AML-193 (cell line): Measurements from ENCODE around the gene NEIL3.
"Not testable (repeated sequence)": the region's sequence is repeated elsewhere in the genome, so short reads cannot be mapped to it uniquely, and the experiment has no call there.

Experiments used
- DNase-seq, 2 experiments: peaks; one replicate each; lab custom pipeline; 2025; lab: John Stamatoyannopoulos, UW

Gene NEIL3

DNA sequence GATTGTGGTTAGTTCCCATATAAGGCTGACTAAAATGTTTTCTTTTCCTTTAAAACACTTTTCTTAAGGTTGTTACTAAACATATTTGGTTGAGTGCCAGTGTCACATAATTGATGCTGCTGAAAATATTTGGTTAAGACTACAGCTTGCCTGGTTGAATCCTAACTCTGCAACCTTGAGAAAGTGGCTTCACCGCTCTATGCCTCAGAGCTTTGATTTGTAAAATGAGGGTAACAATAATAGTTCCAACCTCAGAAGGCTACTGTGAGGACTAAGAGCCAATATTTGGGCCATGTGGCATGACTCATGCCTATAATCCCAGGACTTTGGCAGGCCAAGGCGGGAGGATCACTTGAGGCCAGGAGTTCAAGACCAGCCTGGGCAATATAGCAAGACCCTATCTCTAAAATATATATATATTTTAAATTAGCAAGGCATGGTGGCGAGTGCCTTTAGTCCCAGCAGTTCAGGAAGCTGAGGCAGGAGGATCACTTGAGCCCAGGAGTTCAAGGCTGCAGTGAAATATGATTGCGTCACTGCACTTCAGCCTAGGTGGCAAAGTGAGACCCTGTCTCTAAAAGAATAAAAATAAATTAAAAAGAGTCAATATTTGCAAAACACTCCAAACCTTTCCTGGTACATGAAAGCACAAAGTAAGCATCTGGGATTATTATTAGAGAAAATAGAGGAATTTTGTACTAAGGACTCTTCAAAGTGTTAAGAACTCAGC lies 7.1 kb upstream of the NEIL3 start:
- DNase-seq = no peak

DNA sequence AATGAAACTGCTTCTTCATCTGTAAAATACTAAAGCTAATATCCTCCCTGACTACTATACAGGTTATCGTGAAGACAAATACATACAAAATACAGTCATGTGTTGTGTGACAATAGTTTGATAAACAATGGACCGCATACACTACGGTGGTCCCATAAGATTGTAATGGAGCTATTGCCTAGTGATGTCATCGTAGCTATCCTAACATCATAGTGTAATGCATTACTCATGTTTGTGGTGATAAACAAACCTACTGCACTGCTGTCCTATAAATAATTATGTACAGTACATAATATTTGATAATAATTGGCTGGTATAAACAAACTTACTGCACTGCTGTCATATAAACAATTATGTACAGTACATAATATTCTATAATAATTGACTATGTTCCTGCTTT lies 5.6 kb upstream of the NEIL3 start:
- DNase-seq = no peak

DNA sequence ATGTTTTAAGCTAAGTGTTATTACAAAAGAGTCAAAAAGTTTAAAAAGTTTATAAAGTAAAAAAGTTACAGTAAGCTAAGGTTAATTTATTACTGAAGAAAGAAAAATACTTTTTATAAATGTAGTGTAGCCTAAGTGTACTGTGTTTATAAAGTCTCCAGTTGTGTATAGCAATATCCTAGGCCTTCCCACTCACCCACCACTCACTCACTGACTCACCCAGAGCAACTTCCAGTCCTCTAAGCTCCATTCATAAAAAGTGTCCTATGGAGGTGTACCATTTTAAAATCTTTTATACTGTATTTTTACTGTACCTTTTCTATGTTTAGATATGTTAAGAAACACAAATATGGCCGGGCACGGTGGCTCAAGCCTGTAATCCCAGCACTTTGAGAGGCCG lies 4.8 kb upstream of the NEIL3 start:
- not testable (repeated sequence) for DNase-seq

DNA sequence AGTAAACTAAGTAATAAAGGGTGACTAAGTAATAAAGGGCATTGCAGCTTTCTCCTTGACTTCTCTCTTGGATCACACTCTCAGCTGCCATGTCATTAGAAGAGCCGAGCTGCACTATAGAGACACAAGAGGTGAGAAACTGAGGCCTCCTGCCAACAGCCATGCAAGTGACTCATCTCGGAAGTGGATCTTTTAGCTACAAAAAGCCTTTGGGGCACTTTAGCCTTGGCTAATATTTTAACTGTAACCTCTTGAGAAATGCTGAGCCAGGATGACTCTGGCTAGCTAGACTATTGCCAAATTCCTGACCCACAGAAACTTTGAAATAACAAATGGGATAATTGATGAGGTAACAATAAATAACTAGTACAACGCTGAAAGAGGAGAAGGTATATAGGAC lies 1.5 kb upstream of the NEIL3 start:
- DNase-seq = peak; percentile 94 to 96

DNA sequence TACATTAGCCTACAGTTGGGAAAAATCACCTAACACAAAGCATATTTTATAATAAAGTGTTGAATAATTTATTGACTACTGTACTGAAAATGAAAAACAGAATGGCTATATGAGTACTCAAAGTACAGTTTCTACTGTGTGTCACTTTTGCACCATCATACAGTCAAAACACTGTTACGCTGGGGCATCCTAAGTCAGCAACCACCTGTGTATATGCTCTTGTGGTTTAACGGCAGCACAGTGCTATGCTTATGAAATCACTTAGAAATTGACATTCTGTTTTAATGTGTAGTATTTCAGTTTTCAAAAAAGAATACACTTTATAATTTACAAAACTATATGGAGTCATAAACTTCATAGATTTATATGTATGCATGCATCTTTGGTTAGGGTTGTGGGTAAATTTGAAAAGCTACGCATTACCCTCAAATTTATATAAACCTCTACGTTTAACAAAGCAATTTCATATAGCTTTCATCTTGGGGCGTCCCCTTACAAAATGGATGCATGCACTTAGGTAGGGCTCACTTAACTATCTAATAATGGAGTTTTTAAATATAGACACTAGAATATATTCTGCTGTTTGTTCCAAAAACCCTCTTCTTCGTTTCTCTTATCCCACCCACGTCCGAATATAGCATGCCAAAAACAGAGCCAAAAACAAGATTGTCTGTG lies 690 bp upstream of the NEIL3 start:
- peak; percentile 65 to 74 for DNase-seq

DNA sequence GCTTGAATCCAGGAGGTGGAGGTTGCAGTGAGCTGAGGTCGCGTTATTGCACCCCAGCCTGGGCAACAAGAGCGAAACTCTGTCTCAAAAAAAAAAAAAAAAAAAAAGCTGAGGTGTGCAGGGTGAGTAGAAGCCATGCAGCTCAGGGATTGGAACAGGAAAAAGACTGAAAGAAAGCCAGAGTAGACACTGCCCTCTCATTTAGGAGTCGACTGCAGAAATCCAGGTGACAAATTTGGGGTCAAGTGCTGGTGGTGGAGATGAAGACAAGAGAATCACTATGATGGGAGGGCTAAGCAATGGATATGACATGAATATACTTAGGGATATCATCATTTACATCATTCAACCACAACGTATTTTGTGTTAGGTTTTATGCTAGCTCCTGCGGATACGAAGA lies 1.9 kb downstream of the NEIL3 start:
- no peak for DNase-seq

DNA sequence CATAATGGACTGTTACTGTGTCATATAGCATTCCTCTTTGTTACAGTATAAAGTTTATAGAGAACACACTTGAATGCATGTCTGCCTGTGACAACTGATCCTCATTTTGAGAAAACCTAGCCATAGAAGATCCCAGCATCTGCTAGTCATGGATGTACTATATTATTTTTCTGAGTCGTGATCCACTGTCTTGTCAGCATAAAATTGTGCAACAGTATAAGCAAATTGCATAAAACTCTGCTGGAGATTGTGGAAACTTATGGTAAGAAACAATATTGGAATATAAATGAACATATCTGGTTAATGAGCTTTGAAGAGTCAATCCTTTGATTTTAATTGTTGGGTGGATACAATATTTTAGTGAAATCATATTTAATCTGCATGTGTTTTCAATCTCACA lies 3.6 kb downstream of the NEIL3 start:
- DNase-seq = peak; percentile 19

DNA sequence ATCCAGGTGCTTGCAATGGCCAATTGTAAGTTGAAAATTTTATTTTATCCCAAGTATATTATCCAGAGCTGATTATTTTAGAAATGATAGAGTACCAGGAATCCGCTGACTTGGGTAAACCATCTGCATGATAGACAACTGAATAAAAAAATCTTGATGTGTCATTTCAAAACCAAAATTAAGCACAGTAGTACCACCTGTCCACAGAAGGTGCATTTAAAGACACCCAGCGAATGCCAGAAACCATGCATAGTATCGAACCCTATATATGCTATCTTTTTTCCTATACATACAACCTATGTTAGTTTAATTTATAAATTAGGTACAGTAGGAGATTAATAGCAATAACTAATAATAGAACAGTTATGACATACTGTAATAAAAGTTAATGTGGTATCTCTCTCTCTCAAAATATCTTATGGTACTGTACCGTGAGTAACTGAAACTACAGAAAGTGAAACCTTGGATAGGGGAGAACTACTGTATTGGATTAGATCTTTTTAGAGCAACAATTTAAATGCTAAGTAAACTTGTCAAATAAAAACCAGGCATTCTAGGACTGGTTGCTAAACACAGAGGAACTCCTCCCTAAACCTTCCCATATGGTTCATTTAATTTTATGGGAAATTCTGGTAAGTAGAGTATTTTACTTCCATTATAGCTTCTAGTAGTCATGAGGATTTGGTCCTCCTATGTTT lies 6.2 kb downstream of the NEIL3 start:
- DNase-seq = no peak

DNA sequence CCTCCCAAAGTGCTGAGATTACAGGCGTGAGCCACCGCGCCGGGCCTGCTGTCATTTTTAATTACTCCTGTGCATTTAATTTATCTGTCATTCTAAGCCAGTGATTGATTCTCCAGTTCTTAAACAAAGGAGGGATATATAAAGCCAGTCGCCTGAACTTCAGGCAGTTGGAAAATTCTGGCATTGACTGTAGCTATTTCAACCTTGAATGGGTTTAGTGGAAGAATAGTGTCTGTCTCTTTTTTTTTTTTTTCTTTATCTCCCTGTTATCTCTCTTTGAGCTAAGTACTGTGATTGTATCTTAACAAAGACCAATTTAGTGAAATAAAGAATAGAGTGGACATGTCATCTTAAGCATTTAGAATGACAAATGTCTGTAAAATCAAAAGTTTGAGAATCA lies 11.0 kb downstream of the NEIL3 start:
- no peak for DNase-seq

DNA sequence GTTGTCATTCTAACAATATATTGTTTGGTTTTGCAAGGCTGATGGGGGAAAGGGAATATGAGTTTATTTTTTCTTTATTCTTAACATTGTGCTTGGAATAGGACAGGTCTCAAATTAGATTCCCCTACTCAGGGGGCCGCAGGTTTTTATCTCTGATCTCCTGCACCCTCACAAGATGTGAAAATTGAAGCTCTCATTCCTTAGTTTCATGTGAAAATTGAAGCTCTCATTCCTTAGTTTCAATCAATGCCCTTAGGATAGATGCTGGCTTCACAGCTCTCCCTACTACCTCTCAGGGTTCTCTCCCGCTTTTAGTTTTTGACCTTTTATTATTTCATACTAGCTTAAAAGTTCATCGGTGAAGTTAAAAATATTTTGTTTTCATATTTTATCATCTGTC lies 12.0 kb downstream of the NEIL3 start:
- no peak for DNase-seq

DNA sequence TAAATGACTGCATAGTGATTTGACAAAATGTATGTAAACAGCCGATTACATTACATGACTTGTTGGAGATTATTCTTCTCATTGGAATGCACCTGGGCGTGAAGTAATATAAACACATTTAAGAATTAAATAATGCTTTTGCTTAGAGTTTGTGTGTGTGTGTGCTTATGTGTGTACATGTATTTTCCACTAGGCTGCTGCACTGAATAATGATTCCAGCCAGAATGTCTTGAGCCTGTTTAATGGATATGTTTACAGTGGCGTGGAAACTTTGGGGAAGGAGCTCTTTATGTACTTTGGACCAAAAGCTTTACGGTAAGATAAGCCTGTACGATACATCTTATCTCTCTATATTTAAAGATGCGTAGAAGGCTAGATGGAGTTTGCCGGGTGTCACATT lies 12.6 kb downstream of the NEIL3 start:
- no peak for DNase-seq

DNA sequence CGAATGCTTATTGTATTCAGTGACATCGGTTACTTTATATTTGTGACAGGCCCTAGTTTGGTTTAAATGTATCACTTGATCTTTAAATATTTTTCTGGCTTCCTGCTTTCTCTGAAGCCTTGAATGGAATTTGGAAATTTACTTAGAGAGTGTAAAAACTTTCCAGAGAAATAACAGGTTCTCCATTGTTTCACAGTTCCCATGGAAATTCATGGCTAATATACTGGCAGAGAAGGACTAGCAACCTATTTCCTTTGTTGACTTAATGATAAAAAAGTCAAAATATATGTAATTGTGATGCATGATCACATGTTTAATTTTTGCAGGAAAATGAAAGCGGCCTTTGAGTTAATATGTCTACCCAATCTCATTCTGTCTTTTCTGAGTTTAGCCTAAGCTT lies 13.2 kb downstream of the NEIL3 start:
- no peak for DNase-seq

DNA sequence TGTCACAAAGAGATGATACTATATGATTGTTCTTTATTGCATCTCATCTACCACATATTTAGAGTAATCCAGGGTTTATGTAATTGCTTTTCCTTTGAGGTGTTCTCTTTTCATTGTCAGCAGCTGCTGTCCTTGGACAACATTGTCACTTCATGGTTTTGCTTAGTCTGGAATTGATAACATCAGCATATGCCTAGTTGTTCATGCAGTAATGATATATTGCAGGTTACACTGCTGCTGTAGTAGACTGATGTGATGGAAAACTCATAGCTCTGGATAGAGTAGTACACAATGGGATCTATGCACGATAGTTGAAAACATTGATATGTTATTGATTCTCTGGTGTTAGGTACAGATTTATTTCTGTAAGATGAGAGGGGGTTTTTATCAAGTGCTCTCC lies 13.7 kb downstream of the NEIL3 start:
- DNase-seq = no peak

DNA sequence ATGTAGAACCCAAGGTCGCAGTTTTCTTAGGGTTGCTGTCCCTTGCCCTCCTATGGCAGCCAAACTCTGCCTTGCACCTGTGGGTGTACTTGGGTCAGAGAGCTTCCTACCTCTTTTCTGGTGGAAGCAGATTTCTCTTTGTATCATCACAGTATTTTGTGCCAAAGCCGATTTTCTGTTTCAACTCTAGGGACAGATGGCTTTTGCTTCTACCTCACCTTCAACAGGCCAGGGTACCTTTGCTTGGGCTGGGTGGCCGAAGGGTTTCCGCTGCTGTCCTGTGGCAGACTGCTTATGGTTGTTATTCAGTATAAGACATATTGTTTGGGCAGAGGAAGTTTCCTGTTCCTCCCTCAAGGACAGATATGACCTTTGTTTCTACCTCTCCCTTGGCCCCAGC lies 22.4 kb downstream of the NEIL3 start:
- no peak for DNase-seq

DNA sequence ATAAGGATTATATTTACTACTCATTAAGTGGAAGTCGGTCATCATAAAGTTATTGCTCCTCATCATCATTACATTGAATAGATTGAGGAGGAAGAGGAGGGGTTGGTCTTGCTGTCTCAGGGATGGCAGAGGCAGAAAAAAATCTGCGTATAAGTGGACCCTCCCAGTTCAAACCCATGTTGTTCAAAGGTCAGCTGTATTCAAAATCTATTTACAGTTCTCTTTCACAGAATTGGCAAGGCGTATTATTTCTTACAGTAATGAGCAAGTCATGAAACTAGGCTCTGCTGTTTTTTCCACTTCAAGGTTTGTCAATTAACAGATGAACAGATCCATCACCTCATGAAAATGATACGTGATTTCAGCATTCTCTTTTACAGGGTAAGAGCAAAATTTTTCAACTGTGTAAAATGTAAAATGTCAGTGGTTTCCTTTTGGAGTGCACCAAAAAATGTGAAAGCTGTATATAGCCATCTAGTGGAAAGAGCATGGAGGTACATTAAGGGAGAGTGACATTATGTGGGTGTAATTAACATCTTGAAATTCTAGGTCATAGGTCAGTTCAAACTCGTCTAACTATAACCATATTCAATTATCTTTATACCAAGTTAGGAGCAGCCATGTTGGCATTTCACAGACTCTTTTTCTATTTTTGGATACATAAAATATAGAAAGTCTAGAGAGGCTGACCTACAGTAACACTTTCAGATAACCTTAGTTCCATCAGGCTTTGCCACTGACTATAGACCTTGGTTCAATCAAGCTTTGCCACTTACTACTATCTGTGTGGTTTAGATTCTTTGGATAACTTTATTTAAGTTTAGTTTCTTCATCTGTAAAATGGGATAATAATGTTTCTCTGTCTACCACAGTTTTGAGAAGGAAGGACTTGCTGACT lies 30.1 kb downstream of the NEIL3 start:
- peak; percentile 53 to 61 for DNase-seq

DNA sequence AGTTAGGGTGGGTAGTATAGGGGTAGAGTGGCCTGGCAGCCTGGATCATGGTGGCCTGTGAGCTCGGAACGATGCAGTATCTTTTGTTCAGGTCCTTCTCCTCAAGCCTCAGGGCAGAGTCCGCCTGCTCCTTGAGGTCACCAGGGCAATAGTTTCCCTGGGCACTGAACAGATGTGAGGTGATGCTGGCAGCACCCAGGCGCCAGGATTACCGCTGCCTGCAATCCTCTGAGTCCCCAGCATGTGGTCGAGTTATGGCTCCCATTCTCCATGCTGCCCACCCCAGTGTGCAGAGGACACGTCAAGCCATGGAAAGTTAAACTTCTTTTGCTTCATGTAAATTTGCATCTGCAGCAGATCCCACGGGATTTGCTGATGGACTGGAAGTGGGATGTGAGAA lies 38.7 kb downstream of the NEIL3 start:
- no peak for DNase-seq

DNA sequence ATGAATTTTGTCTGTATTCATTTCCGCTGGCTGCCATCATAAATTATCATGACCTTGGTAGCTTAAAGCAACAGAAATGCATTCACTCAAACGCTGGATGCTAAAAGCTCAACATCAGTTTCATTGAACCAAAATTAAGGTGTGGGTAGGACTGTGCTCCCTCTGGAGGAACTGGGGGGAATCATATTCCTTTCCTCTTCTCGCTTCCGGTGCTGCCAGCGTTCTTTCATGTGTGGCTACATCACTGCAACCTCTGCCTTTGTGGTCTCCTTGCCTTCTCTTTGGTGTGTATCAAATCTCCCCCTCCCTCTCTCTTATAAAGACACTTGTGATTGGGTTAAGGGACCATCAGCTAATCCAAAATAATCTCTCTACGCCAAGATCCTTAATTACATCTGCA lies 39.5 kb downstream of the NEIL3 start:
- DNase-seq = no peak

DNA sequence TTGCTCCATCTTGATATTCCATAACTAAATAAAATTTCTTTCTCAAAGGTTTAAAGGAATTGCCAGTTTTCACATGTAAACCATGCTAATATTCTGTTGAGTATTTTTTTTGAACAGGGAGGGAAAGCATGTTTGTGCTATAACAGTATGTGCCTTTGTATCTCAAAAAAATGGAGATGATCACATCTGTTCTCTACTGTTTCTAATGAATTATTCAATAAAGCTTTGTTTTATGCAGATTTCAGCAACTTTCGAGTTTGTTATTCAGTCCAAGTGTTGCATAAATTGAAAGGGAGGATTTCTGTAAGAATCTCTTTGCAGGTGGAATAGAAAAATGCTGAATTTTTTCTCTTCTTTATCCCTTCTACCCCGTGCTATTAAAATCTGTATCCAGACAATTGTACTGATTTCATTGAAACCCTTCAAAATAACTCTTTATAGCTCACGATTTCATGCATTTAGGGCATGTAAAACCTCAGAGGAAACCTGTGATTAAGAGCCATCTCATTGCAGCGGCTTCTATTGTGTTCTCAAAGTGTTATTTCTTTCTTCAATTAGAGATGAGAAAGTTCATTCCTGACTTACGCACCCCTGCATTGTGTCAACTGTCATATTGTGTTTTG lies 42.1 kb downstream of the NEIL3 start:
- DNase-seq = no peak

DNA sequence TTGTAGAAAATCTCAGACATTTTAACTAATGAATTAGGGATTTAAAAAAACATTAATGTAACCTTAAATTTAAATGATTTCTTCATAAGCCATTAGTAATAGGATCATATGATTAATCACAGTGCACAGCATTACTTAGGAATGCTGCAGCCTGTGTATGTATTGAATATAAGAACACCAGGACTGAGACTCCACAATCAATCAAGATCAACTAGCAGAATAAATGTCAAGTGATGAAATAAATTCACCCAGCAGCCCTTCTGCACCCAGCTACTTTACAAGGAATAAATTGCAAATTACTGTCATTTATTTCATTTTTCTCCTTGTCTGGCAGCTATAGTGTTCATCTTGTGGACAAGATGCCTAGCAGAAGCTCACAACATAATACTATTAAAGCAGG lies 46.5 kb downstream of the NEIL3 start:
- no peak for DNase-seq

DNA sequence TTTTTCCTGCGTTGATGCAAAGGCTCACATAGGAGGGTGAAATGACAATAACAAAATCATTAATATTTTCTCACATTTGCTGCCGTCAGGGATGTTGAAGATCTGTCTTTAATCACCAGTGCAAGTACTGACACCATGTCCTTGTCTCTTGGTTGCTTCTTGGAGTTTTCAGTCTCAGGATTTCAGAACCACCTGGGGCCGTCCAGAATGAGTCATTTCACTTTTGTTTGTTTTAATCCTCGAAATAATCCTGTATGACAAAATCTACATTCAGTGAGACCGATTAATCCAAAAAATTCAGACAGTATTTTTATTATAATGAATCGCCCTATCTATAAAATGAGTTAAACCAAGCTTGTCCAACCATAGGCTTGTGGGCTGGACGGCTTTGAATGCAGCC lies 47.2 kb downstream of the NEIL3 start:
- no peak for DNase-seq

DNA sequence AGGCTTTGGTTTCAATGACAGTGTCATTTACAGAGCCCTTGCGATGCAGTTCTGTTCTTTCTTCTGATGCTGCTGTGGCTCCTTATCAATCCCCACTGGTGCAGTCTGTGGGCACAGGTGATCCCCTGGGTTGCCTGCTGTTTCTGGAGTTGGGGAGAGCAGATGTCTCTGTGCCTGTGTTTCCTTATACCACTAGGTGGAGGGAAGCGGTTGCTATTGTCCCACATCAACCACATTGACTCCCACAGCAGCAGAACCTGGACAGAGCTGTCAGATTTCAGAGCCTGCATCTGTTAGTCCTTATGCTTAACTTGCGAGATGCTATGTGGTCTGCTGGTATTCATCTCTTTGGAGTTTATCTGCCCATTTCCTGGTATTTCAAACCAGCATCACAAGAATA lies 57.7 kb downstream of the NEIL3 start:
- DNase-seq = peak; percentile 31 to 34

DNA sequence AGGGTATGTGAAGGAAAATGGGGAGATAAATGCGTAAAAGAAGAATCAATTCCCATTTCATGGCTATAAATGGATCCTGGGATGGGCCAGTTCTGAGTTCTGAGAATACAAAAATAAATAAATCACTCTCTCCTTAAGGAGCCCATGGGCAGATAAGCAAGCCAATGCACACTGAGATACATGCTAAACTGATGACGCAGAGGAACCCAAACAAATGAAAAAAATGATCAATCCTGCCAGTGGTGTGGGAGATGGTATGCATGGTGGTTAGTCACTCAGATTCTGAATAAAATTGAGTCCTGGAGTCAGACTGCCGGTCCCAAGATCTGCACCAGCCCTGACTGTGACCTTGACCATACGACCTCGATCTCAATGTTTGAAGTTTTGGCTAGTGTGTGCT lies 59.7 kb downstream of the NEIL3 start:
- no peak for DNase-seq
